Brain microvascular endothelial cell (primary cell): ENCODE measurements around the gene TFF3.

ENCODE experiments used
- DNase-seq: peaks from one replicate; pipeline ENCODE4 v3.0.0-alpha.2; 2020
- H3K27ac ChIP-seq: fragments of 250-450 bp; sonication (Bioruptor Pico); 2 replicates; pipeline ENCODE4 v1.5.1; 2020; ENCODE audit warnings: mild to moderate bottlenecking, moderate library complexity
- H3K27me3 ChIP-seq: fragments of 250-450 bp; sonication (Bioruptor Pico); replicated peaks from 2 replicates; pipeline ENCODE4 v1.5.1; 2020; ENCODE audit warnings: mild to moderate bottlenecking
- H3K36me3 ChIP-seq: fragments of 250-450 bp; sonication (Bioruptor Pico); replicated peaks from 2 replicates; pipeline ENCODE4 v1.5.1; 2020; ENCODE audit warnings: mild to moderate bottlenecking
- H3K4me3 ChIP-seq: 2 replicates; pipeline ENCODE4 v1.5.1; 2011; ENCODE audit warnings: low read depth, mild to moderate bottlenecking, control low read depth, low read length, moderate library complexity
- in situ Hi-C: cut with HindIII; loops from 2 replicates; pipeline ENCODE4 v1.10.0; 2017; ENCODE audit warnings: low sequenced_read_pairs, low pct_ligation_motif_present
- TF ChIP-seq, protein P1 (sequence below): IDR thresholded peaks from 2 replicates; pipeline ENCODE4 v1.5.1; 2011; ENCODE audit warnings: low read depth, mild to moderate bottlenecking, moderate library complexity, low read length, control low read depth, inconsistent platforms; ENCODE audit errors: missing control alignments

TFF3 gene

DNA sequence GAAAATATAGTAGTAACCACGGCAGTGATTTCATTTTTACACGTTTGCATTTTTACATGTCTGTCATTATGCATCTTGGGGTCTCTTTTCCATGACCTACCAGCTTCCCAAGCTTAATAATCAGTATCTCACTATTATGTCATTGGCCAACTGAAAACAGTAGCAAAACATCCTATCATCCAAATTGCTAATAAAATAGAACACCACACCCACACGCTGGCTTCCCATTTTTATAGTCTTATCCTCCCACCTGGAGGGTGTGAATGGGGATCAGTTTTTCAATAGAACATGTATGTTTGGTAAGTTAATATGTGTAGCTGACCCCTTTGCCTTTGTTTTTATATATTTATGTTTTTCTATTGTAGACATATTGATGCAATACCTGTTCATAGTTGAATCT lies 11.8 kb downstream of the TFF3 start:
- in situ Hi-C loops: no loop called here

DNA sequence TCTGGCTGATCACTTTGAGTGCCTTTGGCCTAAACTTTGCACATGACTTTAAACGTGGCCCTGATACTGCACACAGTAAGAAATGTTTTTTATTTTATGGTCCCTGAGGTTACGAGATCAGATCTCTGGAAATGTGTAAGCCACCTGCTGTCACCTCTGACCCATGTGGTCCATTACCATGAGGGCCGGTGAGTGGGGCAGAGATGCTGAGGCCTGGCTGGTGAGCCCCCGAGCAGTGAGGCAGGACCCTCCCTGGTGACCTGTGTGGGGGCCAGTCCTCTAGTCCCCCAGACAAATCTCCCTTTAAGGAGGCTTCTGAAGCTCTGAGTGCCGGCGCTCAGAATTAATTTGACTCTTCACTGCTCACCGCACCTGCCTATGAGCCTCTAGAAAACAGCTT lies 12.4 kb downstream of the TFF3 start:
- no peaks in the 10 kb centered on the region for H3K36me3 ChIP-seq
- H3K4me3 ChIP-seq: no peak overlapping the region
- no peak overlapping the region for H3K27ac ChIP-seq
- no peaks in the 10 kb centered on the region for H3K27me3 ChIP-seq
- TF ChIP-seq, protein P1, sequence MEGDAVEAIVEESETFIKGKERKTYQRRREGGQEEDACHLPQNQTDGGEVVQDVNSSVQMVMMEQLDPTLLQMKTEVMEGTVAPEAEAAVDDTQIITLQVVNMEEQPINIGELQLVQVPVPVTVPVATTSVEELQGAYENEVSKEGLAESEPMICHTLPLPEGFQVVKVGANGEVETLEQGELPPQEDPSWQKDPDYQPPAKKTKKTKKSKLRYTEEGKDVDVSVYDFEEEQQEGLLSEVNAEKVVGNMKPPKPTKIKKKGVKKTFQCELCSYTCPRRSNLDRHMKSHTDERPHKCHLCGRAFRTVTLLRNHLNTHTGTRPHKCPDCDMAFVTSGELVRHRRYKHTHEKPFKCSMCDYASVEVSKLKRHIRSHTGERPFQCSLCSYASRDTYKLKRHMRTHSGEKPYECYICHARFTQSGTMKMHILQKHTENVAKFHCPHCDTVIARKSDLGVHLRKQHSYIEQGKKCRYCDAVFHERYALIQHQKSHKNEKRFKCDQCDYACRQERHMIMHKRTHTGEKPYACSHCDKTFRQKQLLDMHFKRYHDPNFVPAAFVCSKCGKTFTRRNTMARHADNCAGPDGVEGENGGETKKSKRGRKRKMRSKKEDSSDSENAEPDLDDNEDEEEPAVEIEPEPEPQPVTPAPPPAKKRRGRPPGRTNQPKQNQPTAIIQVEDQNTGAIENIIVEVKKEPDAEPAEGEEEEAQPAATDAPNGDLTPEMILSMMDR: no peak
- no peak for DNase-seq
- in situ Hi-C loops: no loop called here

More for the DNA sequence above, 11.8 kb downstream of the TFF3 start:
- TF ChIP-seq, protein P1: no peak
- Histone ChIP-seq H3K27ac (no peak overlapping the region), H3K27me3 (no peaks in the 10 kb centered on the region), H3K4me3 (no peak overlapping the region), H3K36me3 (no peaks in the 10 kb centered on the region)
- no peak for DNase-seq

GRCh38 chr21:42302076-42302650 lies 13.0 kb downstream of the TFF3 start:
- TF ChIP-seq, protein P1: no peak

GRCh38 chr21:42301371-42302075 lies 13.7 kb downstream of the TFF3 start:
- Histone ChIP-seq H3K4me3 (no peak overlapping the region), H3K27ac (no peak overlapping the region), H3K36me3 (no peaks in the 10 kb centered on the region), H3K27me3 (no peaks in the 10 kb centered on the region)
- in situ Hi-C loops: no loop called here
- TF ChIP-seq, protein P1: no peak
- DNase-seq: no peak

More at GRCh38 chr21:42302076-42302650, 13.0 kb downstream of the TFF3 start:
- DNase-seq: no peak
- Histone ChIP-seq H3K27me3 (no peaks in the 10 kb centered on the region), H3K4me3 (no peak overlapping the region), H3K27ac (no peak overlapping the region), H3K36me3 (no peaks in the 10 kb centered on the region)
- in situ Hi-C loops: no loop called here

DNA sequence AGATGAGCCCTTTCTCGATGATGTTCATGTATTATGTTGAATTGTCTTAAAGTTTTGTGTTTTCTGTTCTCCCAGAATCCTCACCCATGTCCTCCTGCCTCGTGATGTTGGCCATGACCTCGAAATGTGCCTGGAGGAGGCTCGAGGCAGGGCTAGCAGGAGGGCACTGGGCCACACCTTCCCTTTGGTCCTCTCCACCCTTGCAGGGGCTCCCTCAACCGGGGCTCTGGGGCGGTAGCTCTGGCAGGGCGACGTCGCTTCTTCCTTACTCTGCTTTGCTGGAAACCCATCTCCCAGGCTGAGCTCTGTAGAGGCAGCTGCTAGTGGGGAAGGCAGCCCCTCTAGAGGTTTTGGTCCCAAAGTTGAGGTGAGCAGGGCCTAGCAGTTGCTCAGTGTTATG lies 14.3 kb downstream of the TFF3 start:
- in situ Hi-C loops: no loop called here
- no peak for DNase-seq
- TF ChIP-seq, protein P1: no peak
- Histone ChIP-seq H3K27ac (no peak overlapping the region), H3K4me3 (no peak overlapping the region), H3K27me3 (no peaks in the 10 kb centered on the region), H3K36me3 (no peaks in the 10 kb centered on the region)
